Measurements from ENCODE around the gene PECR. TPM values are rescaled to one million over a fixed set of nuclear protein-coding genes. Genes with fewer than 3 reads are reported as not detected.

PECR gene
- total and polyA plus RNA-seq, 2 of the 13 experiments (the other 11 are each of a cell fraction or from before 2014, with no cell fraction given) = 151 to 153 TPM

- H3K79me2 ChIP-seq (ENCODE audit: insufficient read depth, low read length) = peaks cover 45% of the 10 kb centered on the region
- H3K9me3 ChIP-seq (ENCODE audit: low read length) = no peaks in the 10 kb centered on the region
- H3K4me1 ChIP-seq (ENCODE audit: insufficient read depth, low read length) = peaks cover 41% of the 10 kb centered on the region
- TF ChIP-seq KDM1A (CRISPR knock-in tag; IDR thresholded peaks at IDR 0.05) = 0 out of 2 replicates have a peak, but pooled peaks have one; percentile 19
- TF ChIP-seq ZBTB39 (CRISPR knock-in tag; IDR thresholded peaks at IDR 0.05) = no peak
- peak; percentile 17; the same call in 1 of the 2 replicates for TF ChIP-seq RCOR2 (CRISPR knock-in tag; IDR thresholded peaks at IDR 0.05)
- TF ChIP-seq ZNF773 (CRISPR knock-in tag; IDR thresholded peaks at IDR 0.05; ENCODE audit: borderline replicate concordance) = no peak
- peak; percentile 86 for TF ChIP-seq ZNF205 (CRISPR knock-in tag; IDR thresholded peaks at IDR 0.05)
- TF ChIP-seq ZMYM3 (CRISPR knock-in tag; IDR thresholded peaks at IDR 0.05) = peak; percentile 9; the same call in 1 of the 2 replicates
- FAIRE-seq = no peak
- no TSS peak for BruUV-seq (replicated peaks)
- ChIA-PET POLR2A (interaction anchor here (0.7 kb wide), 1 partner anchor 16 kb away, joined by 3 read pairs; no protein-coding TSS in a partner anchor), CTCF (ENCODE audit: low intra/inter-chr PET ratio, low total read pairs) (no interaction called here)
- ATAC-seq = no peak
- no peak overlapping the region for H3K27ac ChIP-seq (ENCODE audit: extremely low read length, insufficient read depth, low read length)
- no peaks in the 10 kb centered on the region for H3K27me3 ChIP-seq (ENCODE audit: control insufficient read depth in 1 of 2, insufficient read depth in 2 of 2, low read length in 2 of 2)
- no peak for DNase-seq (ENCODE audit: low spot score)
- intact Hi-C loops (cut with micrococcal nuclease; ENCODE audit: unreplicated experiment) = no loop called here
- WGBS (ENCODE audit: low lambda C conversion rate) = 79% methylated on average over 6 of the region's 6 CpGs
- H3K36me3 ChIP-seq (replicated peaks in 1 of 2; ENCODE audit: control insufficient read depth in 1 of 2, insufficient read depth in 2 of 2, low read length in 2 of 2) = peaks cover 11 to 27% of the 10 kb centered on the region in 2 experiments
- H3K9ac ChIP-seq (ENCODE audit: insufficient read depth, low read depth, low read length) = no peak overlapping the region
- in situ Hi-C loops (cut with HindIII; ENCODE audit: extremely low pct_ligation_motif_present, low pct_unique_long_range_greater_than_20kb) = no loop called here
- peaks cover 2% of the 10 kb centered on the region; the same call in 1 of the 2 replicates for H4K20me1 ChIP-seq (ENCODE audit: insufficient read depth, low read length)
- H3K4me2 ChIP-seq (ENCODE audit: low read depth, low read length) = no peak overlapping the region
- no peak overlapping the region for H2AFZ ChIP-seq (ENCODE audit: low read length)
- no peak overlapping the region for H3K4me3 ChIP-seq (replicated peaks in 1 of 3; ENCODE audit: insufficient read depth in 1 of 3, low read depth in 2 of 3, low read length in 3 of 3)
Measured at GRCh38 chr2:216003876-216004696, 77.5 kb downstream of the PECR start.
